Retinal pigment epithelial cell (primary cell): ENCODE results near the gene CEP20.

ENCODE experiments used
- DNase-seq: peaks from one replicate; pipeline ENCODE4 v3.0.0-alpha.2; 2010; ENCODE audit warnings: low read depth
- H3K4me3 ChIP-seq: 2 replicates; pipeline ENCODE4 v1.5.1; 2011; ENCODE audit warnings: mild to moderate bottlenecking, low read length, control low read depth, moderate library complexity
- TF ChIP-seq, protein P1 (sequence below): conservative IDR thresholded peaks from 2 replicates; pipeline ENCODE4 v1.5.1; 2011; ENCODE audit warnings: low read depth, low read length, control low read depth, inconsistent platforms

The CEP20 gene

GRCh38 chr16:15897834-15898254, 9.4 kb upstream of the CEP20 start:
- no peak for DNase-seq
- H3K4me3 ChIP-seq: no peak overlapping the region
- TF ChIP-seq, protein P1, sequence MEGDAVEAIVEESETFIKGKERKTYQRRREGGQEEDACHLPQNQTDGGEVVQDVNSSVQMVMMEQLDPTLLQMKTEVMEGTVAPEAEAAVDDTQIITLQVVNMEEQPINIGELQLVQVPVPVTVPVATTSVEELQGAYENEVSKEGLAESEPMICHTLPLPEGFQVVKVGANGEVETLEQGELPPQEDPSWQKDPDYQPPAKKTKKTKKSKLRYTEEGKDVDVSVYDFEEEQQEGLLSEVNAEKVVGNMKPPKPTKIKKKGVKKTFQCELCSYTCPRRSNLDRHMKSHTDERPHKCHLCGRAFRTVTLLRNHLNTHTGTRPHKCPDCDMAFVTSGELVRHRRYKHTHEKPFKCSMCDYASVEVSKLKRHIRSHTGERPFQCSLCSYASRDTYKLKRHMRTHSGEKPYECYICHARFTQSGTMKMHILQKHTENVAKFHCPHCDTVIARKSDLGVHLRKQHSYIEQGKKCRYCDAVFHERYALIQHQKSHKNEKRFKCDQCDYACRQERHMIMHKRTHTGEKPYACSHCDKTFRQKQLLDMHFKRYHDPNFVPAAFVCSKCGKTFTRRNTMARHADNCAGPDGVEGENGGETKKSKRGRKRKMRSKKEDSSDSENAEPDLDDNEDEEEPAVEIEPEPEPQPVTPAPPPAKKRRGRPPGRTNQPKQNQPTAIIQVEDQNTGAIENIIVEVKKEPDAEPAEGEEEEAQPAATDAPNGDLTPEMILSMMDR: no peak

DNA sequence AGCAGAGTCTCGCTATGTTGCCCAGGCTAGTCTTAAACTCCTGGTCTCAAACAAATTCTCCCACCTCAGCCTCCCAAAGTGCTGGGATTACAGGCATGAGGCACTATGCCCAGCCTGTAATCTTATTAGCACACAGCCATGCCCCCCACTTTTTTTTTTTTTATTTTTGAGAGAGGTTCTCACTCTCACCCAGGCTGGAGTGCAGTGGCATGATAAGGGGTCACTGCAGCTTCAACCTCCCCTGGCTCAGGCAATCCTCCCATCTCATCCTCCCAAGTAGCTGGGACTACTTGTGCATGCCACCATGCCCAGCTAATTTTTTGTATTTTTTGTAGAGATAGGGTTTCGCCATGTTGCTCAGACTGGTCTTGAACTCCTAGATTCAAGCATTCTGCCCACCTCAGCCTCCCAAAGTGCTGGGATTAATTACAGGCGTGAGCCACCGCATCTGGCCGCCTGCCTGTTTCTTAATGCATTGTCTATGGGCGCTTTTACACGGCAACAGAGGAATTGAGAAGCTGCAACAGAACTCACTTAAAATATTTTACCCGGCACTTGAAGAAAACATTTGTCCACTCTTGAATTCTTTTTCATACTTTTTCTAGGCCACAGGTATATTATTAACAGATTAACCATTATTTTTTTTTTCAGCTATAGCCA, 8.8 kb upstream of the CEP20 start:
- DNase-seq: no peak
- no peak overlapping the region for H3K4me3 ChIP-seq
- TF ChIP-seq, protein P1: no peak

DNA sequence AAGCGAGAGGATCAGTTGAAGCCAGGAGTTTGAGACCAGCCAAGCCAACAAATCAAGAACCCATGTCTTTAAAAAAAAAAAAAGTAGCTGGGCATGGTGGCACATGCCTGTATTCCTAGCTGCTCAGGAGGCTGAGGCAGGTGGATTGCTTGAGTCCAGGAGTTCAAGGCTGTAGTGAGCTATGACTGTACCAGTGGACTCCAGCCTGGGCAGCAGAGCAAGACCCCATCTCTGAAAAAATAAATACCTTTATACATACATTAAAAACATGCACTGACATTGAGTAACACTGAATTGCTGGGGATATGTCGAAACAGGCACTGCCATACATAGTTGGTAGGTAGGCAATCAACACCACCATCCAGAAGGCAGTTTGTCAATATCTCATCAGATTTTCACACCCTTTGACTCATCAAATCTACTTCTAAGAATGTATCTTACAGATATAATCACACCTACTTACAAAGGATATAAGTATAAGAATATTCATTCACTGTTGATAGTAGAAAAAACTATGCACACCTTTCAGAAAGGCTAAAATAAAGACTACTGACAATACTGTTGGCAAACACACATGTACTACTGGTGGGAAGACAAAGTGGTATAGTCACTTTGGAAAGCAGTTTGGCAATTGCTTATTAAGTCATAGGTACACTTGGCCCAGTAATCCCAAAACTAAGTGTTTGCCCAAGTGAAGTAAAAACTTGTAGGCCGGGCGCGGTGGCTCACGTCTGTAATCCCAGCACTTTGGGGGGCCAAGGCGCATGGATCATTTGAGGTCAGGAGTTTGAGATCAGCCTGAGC, 6.4 kb upstream of the CEP20 start:
- TF ChIP-seq, protein P1: no peak
- no peak for DNase-seq
- no peak overlapping the region for H3K4me3 ChIP-seq

- TF ChIP-seq, protein P1: no peak
- no peak overlapping the region for H3K4me3 ChIP-seq
- no peak for DNase-seq
These were observed 3.1 kb upstream of the CEP20 start for GRCh38 chr16:15891508-15891907.

DNA sequence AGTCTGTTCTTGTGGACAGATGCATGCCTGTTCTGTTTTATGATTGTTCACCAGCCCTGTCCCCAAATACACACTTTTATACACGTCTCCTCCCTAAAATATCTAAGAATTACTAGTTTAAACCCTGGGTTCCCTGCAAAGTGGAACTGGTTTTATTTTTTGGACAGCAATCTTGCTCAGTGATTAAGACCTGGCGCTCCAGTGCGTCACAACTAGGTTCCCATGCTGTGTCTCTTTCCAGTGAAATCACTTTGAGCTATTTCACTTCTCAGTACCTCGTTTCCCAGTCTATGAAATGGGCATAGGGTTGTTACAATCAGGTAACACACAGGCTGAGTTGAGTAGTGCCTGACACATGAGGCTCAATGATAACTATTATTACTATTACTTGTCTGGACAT, 1.1 kb downstream of the CEP20 start:
- TF ChIP-seq, protein P1: no peak
- H3K4me3 ChIP-seq: peak overlapping the region; percentile 83
- DNase-seq: no peak

DNA sequence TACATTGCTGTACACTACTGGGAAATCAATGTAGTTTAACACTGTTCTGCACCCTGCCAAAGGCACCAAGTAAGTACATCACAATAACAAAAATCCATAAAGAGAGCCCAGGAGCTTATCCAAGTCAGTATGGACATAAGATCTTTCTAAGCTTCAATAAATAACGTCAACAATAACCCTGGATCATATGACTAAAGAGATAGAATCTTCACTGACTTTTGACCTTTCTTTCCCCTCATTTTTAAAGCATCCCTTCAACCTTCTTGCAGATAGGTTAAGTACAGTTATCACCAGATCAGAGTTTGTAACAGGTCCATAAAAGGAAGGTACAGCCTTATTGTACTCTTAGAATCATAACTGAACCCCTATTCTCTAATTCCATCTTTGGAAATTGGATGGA, 2.3 kb downstream of the CEP20 start:
- TF ChIP-seq, protein P1: no peak
- H3K4me3 ChIP-seq: no peak overlapping the region
- DNase-seq: no peak
